ENCODE results near the gene LINGO4. TPM values are rescaled to one million over a fixed set of nuclear protein-coding genes. Genes with fewer than 3 reads are reported as not detected.
"Not testable (repeated sequence)": the region's sequence is repeated elsewhere in the genome, so short reads cannot be mapped to it uniquely, and the experiment has no call there.

LINGO4 gene
- total RNA-seq, 1 experiment from 2014 or later, result not detected

DNA sequence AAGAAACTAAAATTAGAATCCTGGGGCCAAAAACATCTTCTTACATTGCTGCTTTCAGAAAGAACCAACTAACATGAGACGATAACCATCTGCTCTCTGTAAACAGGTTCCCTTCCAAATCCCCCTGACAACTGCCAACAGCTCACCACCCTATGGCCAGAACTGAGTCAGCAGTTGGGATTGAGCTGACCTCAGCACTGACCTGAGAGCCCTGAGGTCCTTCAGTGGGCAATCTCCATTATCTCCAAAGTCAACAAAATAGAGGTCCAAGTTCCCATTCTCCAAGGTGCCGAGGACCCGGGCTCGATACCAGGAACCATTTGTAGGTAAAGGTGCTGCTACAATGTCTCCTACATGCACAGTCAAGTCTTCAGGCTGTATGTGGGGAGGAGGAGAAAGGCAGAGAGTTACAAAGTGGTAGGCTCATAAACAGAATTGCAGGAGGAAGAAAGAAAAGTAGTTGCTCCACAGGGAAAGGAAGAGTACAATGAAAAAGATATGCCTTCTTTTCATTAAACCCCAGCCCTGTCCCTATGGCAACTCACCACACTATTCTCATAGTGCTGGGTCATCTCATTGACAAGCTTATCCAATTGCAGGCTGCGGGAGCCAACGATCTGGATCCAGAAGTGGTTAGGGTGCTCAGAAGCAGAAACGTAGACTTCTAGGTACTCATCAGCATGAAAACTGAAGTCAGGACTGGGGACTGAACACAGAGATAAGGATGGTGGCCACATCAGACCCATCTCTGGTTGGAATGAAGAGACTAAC lies 29.1 kb downstream of the LINGO4 start:
- POLR2A ChIA-PET (ENCODE audit: low non-redundant PET), result interaction anchor here (0.7 kb wide), 1 partner anchor 74 kb away, joined by 3 read pairs; no protein-coding TSS in a partner anchor
- DNase-seq (ENCODE audit: low spot score), result no peak
- Histone ChIP-seq H3K4me1 (ENCODE audit: insufficient read depth, low read length, poor library complexity, severe bottlenecking) (no peaks in the 10 kb centered on the region), H3K27ac (ENCODE audit: low read depth, low read length, poor library complexity, severe bottlenecking) (no peak overlapping the region), H3K4me3 (ENCODE audit: low read depth, low read length, poor library complexity, severe bottlenecking) (no peak overlapping the region), H3K27me3 (replicated peaks; ENCODE audit: insufficient read depth, low read depth, low read length, poor library complexity) (no peaks in the 10 kb centered on the region), H3K36me3 (ENCODE audit: insufficient read depth, low read length, poor library complexity, severe bottlenecking) (no peaks in the 10 kb centered on the region), H3K9me3 (ENCODE audit: low read depth, low read length, poor library complexity, severe bottlenecking) (no peaks in the 10 kb centered on the region)
- CTCF ChIA-PET, result no interaction called here
- no TSS peak for BruUV-seq (replicated peaks)
- TF ChIP-seq EZH2 (IDR thresholded peaks at IDR 0.05; ENCODE audit: borderline replicate concordance, low read depth, low read length, poor library complexity, severe bottlenecking) (no peak), CTCF (conservative IDR thresholded peaks at IDR 0.05; ENCODE audit: low read depth, low read length) (no peak)
- intact Hi-C loops (cut with micrococcal nuclease; ENCODE audit: unreplicated experiment), result no loop called here

DNA sequence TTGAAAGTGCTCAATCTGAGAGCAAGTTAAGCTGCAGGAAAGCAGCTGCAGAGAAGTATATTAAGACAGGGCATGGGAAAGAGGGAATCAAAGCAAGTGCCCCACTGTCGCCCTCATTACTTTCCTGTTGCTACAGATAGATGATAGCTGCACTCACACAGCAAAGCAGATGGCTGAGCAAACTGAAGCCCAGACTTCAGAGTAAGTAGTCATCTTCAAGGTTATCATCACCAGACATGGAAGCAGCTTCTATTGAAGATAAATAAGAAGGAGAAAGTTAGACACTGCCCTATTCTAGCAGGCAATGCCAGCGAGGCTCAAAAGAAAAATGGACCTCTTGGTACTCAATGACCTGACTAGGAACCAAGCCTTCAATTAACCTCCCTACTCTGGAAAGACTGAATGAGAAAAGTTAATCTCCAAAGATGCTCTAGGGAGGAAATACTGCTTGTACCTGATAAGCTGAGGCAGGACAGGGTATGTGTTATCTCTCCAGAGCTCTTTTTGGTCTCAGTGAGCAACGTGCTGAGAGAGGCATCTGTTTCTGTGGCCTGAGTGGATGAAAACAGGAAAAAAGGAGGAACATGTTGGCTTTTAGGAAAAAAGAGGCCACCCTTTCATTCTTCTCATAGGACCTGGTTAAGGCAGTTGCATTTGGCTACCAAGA lies 30.8 kb downstream of the LINGO4 start:
- ChIA-PET CTCF (no interaction called here), POLR2A (ENCODE audit: low non-redundant PET) (no interaction called here)
- no TSS peak for BruUV-seq (replicated peaks)
- intact Hi-C loops (cut with micrococcal nuclease; ENCODE audit: unreplicated experiment), result no loop called here
- H3K36me3 ChIP-seq (ENCODE audit: insufficient read depth, low read length, poor library complexity, severe bottlenecking), result no peaks in the 10 kb centered on the region
- no peaks in the 10 kb centered on the region for H3K4me1 ChIP-seq (ENCODE audit: insufficient read depth, low read length, poor library complexity, severe bottlenecking)
- no peak for TF ChIP-seq CTCF (conservative IDR thresholded peaks at IDR 0.05; ENCODE audit: low read depth, low read length)
- TF ChIP-seq EZH2 (IDR thresholded peaks at IDR 0.05; ENCODE audit: borderline replicate concordance, low read depth, low read length, poor library complexity, severe bottlenecking), result no peak
- DNase-seq (ENCODE audit: low spot score), result no peak
- no peak overlapping the region for H3K27ac ChIP-seq (ENCODE audit: low read depth, low read length, poor library complexity, severe bottlenecking)
- no peaks in the 10 kb centered on the region for H3K9me3 ChIP-seq (ENCODE audit: low read depth, low read length, poor library complexity, severe bottlenecking)
- H3K27me3 ChIP-seq (replicated peaks; ENCODE audit: insufficient read depth, low read depth, low read length, poor library complexity), result peaks cover 5% of the 10 kb centered on the region
- no peak overlapping the region for H3K4me3 ChIP-seq (ENCODE audit: low read depth, low read length, poor library complexity, severe bottlenecking)

DNA sequence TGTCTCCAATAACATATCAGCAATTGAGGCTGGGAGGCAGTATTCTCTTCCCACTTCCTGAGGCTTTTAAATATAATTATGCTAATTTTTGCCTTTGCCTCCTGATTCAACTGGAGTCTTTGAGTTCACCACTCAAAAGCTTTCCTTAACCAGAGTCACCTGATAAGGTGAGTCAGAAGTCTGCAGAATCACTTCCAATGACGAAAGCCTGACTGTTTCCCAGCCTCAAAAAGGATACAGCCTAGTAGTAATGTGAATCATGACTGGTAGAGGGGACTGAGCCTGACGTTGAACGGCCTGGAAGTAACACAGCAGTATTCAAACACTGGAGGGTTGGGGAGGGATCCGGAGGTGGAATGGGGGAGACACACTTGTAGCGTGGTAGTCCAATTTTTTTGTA lies 31.5 kb downstream of the LINGO4 start:
- H3K27me3 ChIP-seq (replicated peaks; ENCODE audit: insufficient read depth, low read depth, low read length, poor library complexity), result peaks cover 5% of the 10 kb centered on the region
- POLR2A ChIA-PET (ENCODE audit: low non-redundant PET), result no interaction called here
- CTCF ChIA-PET, result no interaction called here
- H3K36me3 ChIP-seq (ENCODE audit: insufficient read depth, low read length, poor library complexity, severe bottlenecking), result no peaks in the 10 kb centered on the region
- H3K27ac ChIP-seq (ENCODE audit: low read depth, low read length, poor library complexity, severe bottlenecking), result no peak overlapping the region
- no TSS peak for BruUV-seq (replicated peaks)
- H3K9me3 ChIP-seq (ENCODE audit: low read depth, low read length, poor library complexity, severe bottlenecking), result no peaks in the 10 kb centered on the region
- intact Hi-C loops (cut with micrococcal nuclease; ENCODE audit: unreplicated experiment), result no loop called here
- H3K4me1 ChIP-seq (ENCODE audit: insufficient read depth, low read length, poor library complexity, severe bottlenecking), result no peaks in the 10 kb centered on the region
- no peak for DNase-seq (ENCODE audit: low spot score)
- H3K4me3 ChIP-seq (ENCODE audit: low read depth, low read length, poor library complexity, severe bottlenecking), result no peak overlapping the region
- TF ChIP-seq CTCF (conservative IDR thresholded peaks at IDR 0.05; ENCODE audit: low read depth, low read length), result no peak
- no peak for TF ChIP-seq EZH2 (IDR thresholded peaks at IDR 0.05; ENCODE audit: borderline replicate concordance, low read depth, low read length, poor library complexity, severe bottlenecking)

DNA sequence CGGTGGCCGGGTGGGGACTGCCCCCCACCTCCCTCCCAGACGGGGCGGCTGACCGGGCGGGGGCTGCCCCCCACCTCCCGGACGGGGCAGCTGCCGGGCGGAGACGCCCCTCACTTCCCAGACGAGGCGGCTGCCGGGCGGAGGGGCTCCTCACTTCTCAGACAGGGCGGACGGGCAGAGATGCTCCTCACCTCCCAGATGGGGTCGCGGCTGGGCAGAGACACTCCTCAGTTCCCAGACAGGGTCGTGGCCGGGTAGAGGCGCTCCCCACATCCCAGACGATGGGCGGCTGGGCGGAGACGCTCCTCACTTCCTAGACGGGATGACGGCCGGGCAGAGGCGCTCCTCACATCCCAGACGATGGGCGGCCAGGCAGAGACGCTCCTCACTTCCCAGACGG lies 35.9 kb downstream of the LINGO4 start:
- H3K4me1 ChIP-seq (ENCODE audit: insufficient read depth, low read length, poor library complexity, severe bottlenecking); H3K27ac ChIP-seq (ENCODE audit: low read depth, low read length, poor library complexity, severe bottlenecking); CTCF ChIA-PET; H3K36me3 ChIP-seq (ENCODE audit: insufficient read depth, low read length, poor library complexity, severe bottlenecking); H3K27me3 ChIP-seq (replicated peaks; ENCODE audit: insufficient read depth, low read depth, low read length, poor library complexity); intact Hi-C loops (cut with micrococcal nuclease; ENCODE audit: unreplicated experiment); POLR2A ChIA-PET (ENCODE audit: low non-redundant PET); H3K9me3 ChIP-seq (ENCODE audit: low read depth, low read length, poor library complexity, severe bottlenecking); H3K4me3 ChIP-seq (ENCODE audit: low read depth, low read length, poor library complexity, severe bottlenecking); DNase-seq (ENCODE audit: low spot score); BruUV-seq (replicated peaks): not testable (repeated sequence)

DNA sequence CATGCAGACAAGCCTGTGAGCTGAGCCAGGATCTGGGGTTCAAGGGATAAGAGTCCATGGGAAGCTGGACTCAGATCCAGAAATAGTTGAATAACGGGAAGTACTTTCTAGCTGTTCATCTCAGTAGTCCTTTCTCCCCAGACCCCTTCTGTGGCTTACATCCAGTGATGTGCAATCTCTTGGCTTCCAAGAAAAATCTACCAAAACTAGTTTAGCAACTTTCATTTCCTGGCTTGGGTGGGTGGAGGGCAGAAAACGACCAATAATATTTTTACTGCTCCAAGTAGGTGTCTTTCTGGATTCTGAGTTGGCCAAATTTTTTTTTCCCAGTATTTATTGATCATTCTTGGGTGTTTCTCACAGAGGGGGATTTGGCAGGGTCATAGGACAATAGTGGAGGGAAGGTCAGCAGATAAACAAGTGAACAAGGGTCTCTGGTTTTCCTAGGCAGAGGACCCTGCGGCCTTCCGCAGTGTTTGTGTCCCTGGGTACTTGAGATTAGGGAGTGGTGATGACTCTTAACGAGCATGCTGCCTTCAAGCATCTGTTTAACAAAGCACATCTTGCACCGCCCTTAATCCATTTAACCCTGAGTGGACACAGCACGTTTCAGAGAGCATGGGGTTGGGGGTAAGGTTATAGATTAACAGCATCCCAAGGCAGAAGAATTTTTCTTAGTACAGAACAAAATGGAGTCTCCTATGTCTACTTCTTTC lies 36.7 kb downstream of the LINGO4 start:
- H3K4me1 ChIP-seq (ENCODE audit: insufficient read depth, low read length, poor library complexity, severe bottlenecking); BruUV-seq (replicated peaks); H3K27me3 ChIP-seq (replicated peaks; ENCODE audit: insufficient read depth, low read depth, low read length, poor library complexity); H3K27ac ChIP-seq (ENCODE audit: low read depth, low read length, poor library complexity, severe bottlenecking); POLR2A ChIA-PET (ENCODE audit: low non-redundant PET); DNase-seq (ENCODE audit: low spot score); H3K9me3 ChIP-seq (ENCODE audit: low read depth, low read length, poor library complexity, severe bottlenecking); H3K4me3 ChIP-seq (ENCODE audit: low read depth, low read length, poor library complexity, severe bottlenecking); intact Hi-C loops (cut with micrococcal nuclease; ENCODE audit: unreplicated experiment); CTCF ChIA-PET; H3K36me3 ChIP-seq (ENCODE audit: insufficient read depth, low read length, poor library complexity, severe bottlenecking): not testable (repeated sequence)
